Measurements from ENCODE around the gene TP73. TPM values are rescaled to one million over a fixed set of nuclear protein-coding genes. Genes with fewer than 3 reads are reported as not detected.

TP73 gene
- total RNA-seq, 1 donor from 2014 or later: 1.4 TPM

DNA sequence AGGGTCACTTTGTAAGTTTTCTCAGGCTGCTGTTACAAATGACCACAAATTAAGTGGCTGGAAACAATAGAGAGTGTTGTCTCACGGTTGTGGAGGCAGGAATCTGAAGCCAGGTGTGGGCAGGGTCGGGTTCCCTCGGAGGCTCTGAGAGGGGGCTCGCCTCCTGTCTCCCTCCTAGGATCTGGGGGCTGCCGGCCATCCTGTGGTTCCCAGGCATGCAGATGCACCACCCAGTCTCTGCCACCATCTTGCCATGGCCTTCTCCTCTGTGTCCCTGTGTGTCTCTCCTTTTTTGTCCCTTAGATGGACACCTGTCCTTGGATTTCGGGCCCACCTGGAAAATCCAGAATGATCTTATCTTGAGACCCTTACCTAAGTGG lies 4.8 kb downstream of the TP73 start:
- Mint-ChIP-seq H3K27ac (no peak overlapping the region), H3K4me1 (ENCODE audit: low read depth) (no peaks in the 10 kb centered on the region), H3K36me3 (ENCODE audit: low read depth) (no peaks in the 10 kb centered on the region), H3K4me3 (no peak overlapping the region), H3K9me3 (no peaks in the 10 kb centered on the region), H3K27me3 (ENCODE audit: insufficient read depth) (peaks cover 42% of the 10 kb centered on the region)
- intact Hi-C loops (cut with micrococcal nuclease): no loop called here
- DNase-seq (ENCODE audit: low spot score): no peak

DNA sequence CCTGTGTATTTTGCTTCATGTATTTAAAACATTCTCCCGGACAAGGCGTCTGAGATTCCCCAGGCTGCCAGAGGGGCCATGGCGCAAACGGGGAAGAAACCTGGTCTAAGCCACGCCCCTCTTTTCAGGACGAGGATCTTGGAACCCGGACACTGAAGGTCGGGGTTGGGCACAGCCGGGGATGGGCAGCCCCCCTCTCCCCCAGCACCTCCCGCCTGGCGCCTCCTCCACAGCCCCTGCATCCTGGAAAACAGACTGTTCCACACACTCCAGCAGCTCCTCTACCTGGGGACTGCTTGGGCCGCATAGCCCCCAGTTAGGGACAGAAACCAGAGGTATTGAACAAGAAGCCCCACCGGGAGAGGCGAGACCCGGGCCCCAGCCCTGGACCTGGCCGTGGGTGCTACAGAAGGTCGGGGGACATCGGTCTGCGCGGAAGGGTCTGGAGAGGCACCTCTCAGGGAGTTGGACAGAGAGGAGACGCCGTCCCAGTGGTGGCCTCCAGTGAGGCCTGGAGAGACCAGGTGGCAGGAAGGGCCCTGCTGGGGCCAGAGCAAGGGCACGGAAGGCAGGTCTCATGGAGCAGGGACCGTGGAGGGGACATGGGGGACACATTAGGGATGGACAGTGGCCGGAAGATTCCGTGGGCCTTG lies 5.4 kb downstream of the TP73 start:
- Mint-ChIP-seq H3K36me3 (ENCODE audit: low read depth) (no peaks in the 10 kb centered on the region), H3K4me1 (ENCODE audit: low read depth) (no peaks in the 10 kb centered on the region), H3K9me3 (no peaks in the 10 kb centered on the region), H3K27me3 (ENCODE audit: insufficient read depth) (peaks cover 42% of the 10 kb centered on the region), H3K4me3 (no peak overlapping the region), H3K27ac (no peak overlapping the region)
- intact Hi-C loops (cut with micrococcal nuclease): no loop called here
- no peak for DNase-seq (ENCODE audit: low spot score)

- H3K36me3 Mint-ChIP-seq (ENCODE audit: low read depth): no peaks in the 10 kb centered on the region
- H3K27ac Mint-ChIP-seq: no peak overlapping the region
- H3K4me1 Mint-ChIP-seq (ENCODE audit: low read depth): no peaks in the 10 kb centered on the region
- DNase-seq (ENCODE audit: low spot score): no peak
- intact Hi-C loops (cut with micrococcal nuclease): no loop called here
- H3K27me3 Mint-ChIP-seq (ENCODE audit: insufficient read depth): peaks cover 40% of the 10 kb centered on the region
- no peaks in the 10 kb centered on the region for H3K9me3 Mint-ChIP-seq
- no peak overlapping the region for H3K4me3 Mint-ChIP-seq
Observed at GRCh38 chr1:3658231-3658615, 5.9 kb downstream of the TP73 start.

DNA sequence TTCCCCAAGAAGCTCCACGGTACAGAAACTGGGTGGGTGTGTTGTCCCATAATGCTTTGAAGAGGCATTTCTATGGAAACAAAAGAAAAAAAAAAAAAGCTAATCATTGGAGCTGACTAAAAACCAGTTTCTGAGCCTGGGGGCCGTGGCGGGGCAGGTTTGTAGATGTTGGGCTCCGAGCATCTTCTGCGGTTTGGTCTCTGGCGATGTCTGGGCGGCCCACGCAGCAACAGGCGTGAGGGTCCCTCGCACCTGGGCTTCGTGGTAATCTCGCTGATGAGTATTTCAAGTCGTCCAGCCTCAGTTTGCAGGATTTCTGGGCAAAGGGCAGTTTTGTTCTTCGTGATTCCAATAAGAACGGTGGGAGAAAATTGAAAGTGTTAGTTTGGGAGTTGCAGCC lies 6.8 kb downstream of the TP73 start:
- Mint-ChIP-seq H3K27me3 (ENCODE audit: insufficient read depth) (peaks cover 32% of the 10 kb centered on the region), H3K4me1 (ENCODE audit: low read depth) (no peaks in the 10 kb centered on the region), H3K36me3 (ENCODE audit: low read depth) (no peaks in the 10 kb centered on the region), H3K27ac (no peak overlapping the region), H3K9me3 (no peaks in the 10 kb centered on the region), H3K4me3 (no peak overlapping the region)
- intact Hi-C loops (cut with micrococcal nuclease): no loop called here
- no peak for DNase-seq (ENCODE audit: low spot score)

- Mint-ChIP-seq H3K27ac (no peak overlapping the region), H3K27me3 (ENCODE audit: insufficient read depth) (peaks cover 21% of the 10 kb centered on the region)
Observed at GRCh38 chr1:3660704-3661103, 8.4 kb downstream of the TP73 start.

DNA sequence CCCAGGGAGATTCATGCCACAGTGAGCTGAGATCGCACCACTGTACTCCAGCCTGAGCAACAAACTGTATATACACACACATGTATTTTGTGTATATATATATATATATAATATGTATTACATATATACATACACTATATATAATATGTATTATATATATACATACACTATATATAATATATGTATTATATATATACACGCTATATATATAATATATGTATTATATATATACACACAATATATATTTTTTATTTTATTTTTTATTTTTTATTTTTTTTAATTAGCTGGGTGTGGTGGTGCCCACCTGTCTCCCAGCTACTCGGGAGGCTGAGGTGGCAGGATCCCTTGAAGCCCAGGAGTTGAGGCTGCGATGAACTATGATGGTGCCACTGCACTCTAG lies 9.3 kb downstream of the TP73 start:
- no peaks in the 10 kb centered on the region for H3K4me1 Mint-ChIP-seq (ENCODE audit: low read depth)
- peaks cover 15% of the 10 kb centered on the region for H3K27me3 Mint-ChIP-seq (ENCODE audit: insufficient read depth)
- no peak overlapping the region for H3K4me3 Mint-ChIP-seq
- no peaks in the 10 kb centered on the region for H3K9me3 Mint-ChIP-seq
- DNase-seq (ENCODE audit: low spot score): no peak
- intact Hi-C loops (cut with micrococcal nuclease): no loop called here
- no peaks in the 10 kb centered on the region for H3K36me3 Mint-ChIP-seq (ENCODE audit: low read depth)
- H3K27ac Mint-ChIP-seq: no peak overlapping the region

More at GRCh38 chr1:3660704-3661103, 8.4 kb downstream of the TP73 start:
- no peak for DNase-seq (ENCODE audit: low spot score)
- Mint-ChIP-seq H3K36me3 (ENCODE audit: low read depth) (no peaks in the 10 kb centered on the region), H3K9me3 (no peaks in the 10 kb centered on the region), H3K4me1 (ENCODE audit: low read depth) (no peaks in the 10 kb centered on the region), H3K4me3 (no peak overlapping the region)
- intact Hi-C loops (cut with micrococcal nuclease): no loop called here

DNA sequence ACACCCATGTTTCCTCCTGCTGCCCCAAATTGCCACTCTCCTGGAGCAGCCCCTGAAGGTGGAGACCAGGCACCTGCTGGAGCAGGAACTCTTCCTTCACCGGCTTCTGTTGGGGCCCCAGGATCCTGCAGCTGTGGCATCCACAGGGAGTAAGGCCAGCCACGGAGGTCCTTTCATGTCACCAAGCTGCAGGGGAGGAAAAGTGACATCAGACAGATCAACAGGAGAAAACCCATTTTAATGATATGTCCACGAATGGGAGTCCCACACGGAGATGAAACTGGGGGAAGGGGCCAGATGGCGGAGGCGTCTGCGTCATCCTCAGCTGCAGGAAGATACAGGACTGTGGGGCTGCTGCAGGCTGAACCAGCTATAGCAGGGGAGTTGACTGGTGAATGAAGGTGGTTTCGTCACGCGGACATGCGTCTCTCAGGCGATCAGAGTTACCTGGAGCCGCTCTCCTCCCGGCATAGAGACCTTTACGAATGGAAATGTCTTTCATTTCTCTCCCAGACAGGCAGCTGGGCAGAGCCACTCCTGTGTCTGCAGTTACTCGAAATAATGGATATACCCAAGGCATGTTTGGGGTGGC lies 9.9 kb downstream of the TP73 start:
- no peaks in the 10 kb centered on the region for H3K4me1 Mint-ChIP-seq (ENCODE audit: low read depth)
- intact Hi-C loops (cut with micrococcal nuclease): no loop called here
- peaks cover 12% of the 10 kb centered on the region for H3K27me3 Mint-ChIP-seq (ENCODE audit: insufficient read depth)
- no peak for DNase-seq (ENCODE audit: low spot score)
- H3K4me3 Mint-ChIP-seq: no peak overlapping the region
- no peaks in the 10 kb centered on the region for H3K36me3 Mint-ChIP-seq (ENCODE audit: low read depth)
- H3K9me3 Mint-ChIP-seq: no peaks in the 10 kb centered on the region
- H3K27ac Mint-ChIP-seq: no peak overlapping the region

DNA sequence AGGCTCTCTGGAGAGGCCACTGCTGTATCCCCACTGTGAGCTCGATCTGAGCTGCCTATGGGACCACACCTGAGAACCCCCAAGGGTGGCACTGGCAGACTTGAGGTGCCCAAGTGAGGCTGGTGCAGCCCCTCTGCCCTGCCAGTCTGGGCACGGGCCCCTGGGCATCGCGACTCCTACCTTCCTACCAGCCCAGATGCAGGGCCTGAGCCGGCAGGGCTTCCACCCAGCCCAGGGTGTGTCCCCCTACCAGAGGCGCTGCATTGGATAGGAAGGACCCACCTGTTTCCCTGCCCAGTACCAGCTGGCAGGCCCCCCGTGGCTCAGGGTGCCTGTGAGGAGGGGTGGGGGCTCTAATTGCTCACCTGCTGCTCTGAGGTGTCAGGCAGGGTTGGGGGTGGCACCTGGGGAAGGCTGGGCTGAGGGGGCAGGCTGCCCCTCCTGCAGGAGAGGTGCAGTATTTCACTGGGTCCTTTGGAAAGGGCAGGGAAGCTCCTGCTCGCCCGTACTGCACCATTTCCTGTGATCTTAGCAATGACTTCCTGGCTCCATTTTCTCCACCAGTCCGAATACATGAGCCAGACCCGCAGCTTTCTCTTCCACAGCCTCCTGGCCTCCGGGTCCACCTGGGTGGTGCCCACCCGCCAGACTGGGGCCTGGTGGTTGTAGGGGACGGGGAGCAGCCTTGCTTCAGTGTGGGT lies 11.8 kb downstream of the TP73 start:
- Mint-ChIP-seq H3K4me3 (no peak overlapping the region), H3K9me3 (no peaks in the 10 kb centered on the region), H3K36me3 (ENCODE audit: low read depth) (no peaks in the 10 kb centered on the region), H3K27me3 (ENCODE audit: insufficient read depth) (peaks cover 7% of the 10 kb centered on the region), H3K4me1 (ENCODE audit: low read depth) (no peaks in the 10 kb centered on the region), H3K27ac (no peak overlapping the region)
- intact Hi-C loops (cut with micrococcal nuclease): no loop called here
- no peak for DNase-seq (ENCODE audit: low spot score)

GRCh38 chr1:3664700-3665375 lies 12.5 kb downstream of the TP73 start:
- DNase-seq (ENCODE audit: low spot score): no peak
- Mint-ChIP-seq H3K36me3 (ENCODE audit: low read depth) (no peaks in the 10 kb centered on the region), H3K4me3 (no peak overlapping the region), H3K4me1 (ENCODE audit: low read depth) (no peaks in the 10 kb centered on the region), H3K27me3 (ENCODE audit: insufficient read depth) (peaks cover 4% of the 10 kb centered on the region), H3K9me3 (no peaks in the 10 kb centered on the region), H3K27ac (no peak overlapping the region)
- intact Hi-C loops (cut with micrococcal nuclease): no loop called here

DNA sequence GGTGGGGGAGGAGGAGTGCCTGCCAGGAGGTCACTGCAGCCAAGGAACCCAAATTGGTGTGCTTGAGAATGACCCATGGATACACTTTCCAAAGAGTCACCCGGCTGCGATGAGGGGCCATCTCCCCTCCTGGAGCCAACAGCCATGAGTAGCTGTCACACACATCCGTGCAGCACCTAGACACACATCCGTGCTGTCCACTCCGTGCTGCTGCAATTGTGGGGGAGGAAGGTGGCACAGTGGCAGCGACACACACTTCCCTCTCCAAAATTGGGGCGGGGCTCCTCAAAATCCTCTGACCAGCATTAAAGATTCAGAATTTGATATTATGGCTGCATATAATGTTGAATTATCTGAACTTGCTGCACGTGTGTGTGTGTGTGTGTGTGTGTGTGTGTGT lies 15.8 kb downstream of the TP73 start:
- Mint-ChIP-seq H3K4me1 (ENCODE audit: low read depth) (no peaks in the 10 kb centered on the region), H3K27me3 (ENCODE audit: insufficient read depth) (peaks cover 4% of the 10 kb centered on the region), H3K9me3 (no peaks in the 10 kb centered on the region), H3K27ac (no peak overlapping the region), H3K36me3 (ENCODE audit: low read depth) (no peaks in the 10 kb centered on the region), H3K4me3 (no peak overlapping the region)
- intact Hi-C loops (cut with micrococcal nuclease): no loop called here
- no peak for DNase-seq (ENCODE audit: low spot score)

GRCh38 chr1:3668585-3669300 lies 16.4 kb downstream of the TP73 start:
- intact Hi-C loops (cut with micrococcal nuclease): no loop called here
- no peaks in the 10 kb centered on the region for H3K9me3 Mint-ChIP-seq
- H3K27ac Mint-ChIP-seq: no peak overlapping the region
- no peak for DNase-seq (ENCODE audit: low spot score)
- no peaks in the 10 kb centered on the region for H3K4me1 Mint-ChIP-seq (ENCODE audit: low read depth)
- H3K27me3 Mint-ChIP-seq (ENCODE audit: insufficient read depth): peaks cover 4% of the 10 kb centered on the region
- H3K36me3 Mint-ChIP-seq (ENCODE audit: low read depth): no peaks in the 10 kb centered on the region
- H3K4me3 Mint-ChIP-seq: no peak overlapping the region

DNA sequence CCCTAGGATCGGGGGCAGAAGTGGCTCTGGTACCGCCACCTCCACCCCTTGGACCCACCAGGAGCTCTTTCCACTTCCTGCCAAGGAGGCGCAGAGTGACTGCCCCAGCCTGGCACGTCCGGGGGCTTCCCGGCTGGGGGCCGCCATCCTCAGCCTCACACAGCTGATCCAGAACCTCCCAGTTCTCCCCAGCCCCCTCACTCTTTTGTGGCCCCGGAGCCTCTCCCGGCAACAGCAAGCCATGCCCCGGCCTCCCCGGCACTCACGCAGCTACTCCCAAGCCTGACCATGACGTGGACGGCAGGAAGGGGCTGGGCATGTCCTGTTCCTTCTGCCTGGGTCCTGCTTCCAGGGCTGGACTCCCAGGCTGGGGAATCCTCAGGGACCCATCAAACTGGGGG lies 17.1 kb downstream of the TP73 start:
- Mint-ChIP-seq H3K4me3 (no peak overlapping the region), H3K9me3 (no peaks in the 10 kb centered on the region), H3K4me1 (ENCODE audit: low read depth) (no peaks in the 10 kb centered on the region), H3K27me3 (ENCODE audit: insufficient read depth) (peaks cover 4% of the 10 kb centered on the region), H3K36me3 (ENCODE audit: low read depth) (no peaks in the 10 kb centered on the region), H3K27ac (no peak overlapping the region)
- no peak for DNase-seq (ENCODE audit: low spot score)
- intact Hi-C loops (cut with micrococcal nuclease): no loop called here
